HL-60 (cell line): ENCODE measurements around the gene RAP1GAP2.

ENCODE experiments used
- POLR2AphosphoS5 ChIP-seq: IDR thresholded peaks from 2 replicates; pipeline ENCODE4 v1.6.1; 2012; ENCODE audit warnings: low read depth
- REST ChIP-seq: IDR thresholded peaks from 2 replicates; pipeline ENCODE4 v1.6.1; 2012; ENCODE audit warnings: low read depth; ENCODE audit not compliant: insufficient replicate concordance
- TF ChIP-seq, protein P1 (sequence below): IDR thresholded peaks from one replicate; pipeline ENCODE4 v1.5.1; 2011; ENCODE audit warnings: low read length, control low read depth, inconsistent platforms; ENCODE audit not compliant: insufficient read depth

GRCh38 chr17:2876467-2876866, 80.2 kb downstream of the RAP1GAP2 start:
- TF ChIP-seq, protein P1, sequence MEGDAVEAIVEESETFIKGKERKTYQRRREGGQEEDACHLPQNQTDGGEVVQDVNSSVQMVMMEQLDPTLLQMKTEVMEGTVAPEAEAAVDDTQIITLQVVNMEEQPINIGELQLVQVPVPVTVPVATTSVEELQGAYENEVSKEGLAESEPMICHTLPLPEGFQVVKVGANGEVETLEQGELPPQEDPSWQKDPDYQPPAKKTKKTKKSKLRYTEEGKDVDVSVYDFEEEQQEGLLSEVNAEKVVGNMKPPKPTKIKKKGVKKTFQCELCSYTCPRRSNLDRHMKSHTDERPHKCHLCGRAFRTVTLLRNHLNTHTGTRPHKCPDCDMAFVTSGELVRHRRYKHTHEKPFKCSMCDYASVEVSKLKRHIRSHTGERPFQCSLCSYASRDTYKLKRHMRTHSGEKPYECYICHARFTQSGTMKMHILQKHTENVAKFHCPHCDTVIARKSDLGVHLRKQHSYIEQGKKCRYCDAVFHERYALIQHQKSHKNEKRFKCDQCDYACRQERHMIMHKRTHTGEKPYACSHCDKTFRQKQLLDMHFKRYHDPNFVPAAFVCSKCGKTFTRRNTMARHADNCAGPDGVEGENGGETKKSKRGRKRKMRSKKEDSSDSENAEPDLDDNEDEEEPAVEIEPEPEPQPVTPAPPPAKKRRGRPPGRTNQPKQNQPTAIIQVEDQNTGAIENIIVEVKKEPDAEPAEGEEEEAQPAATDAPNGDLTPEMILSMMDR = no peak
- TF ChIP-seq POLR2AphosphoS5 = no peak
- TF ChIP-seq REST = no peak
